HCT116 (cell line): Measurements from ENCODE around the gene CTNNA2. TPM values are rescaled to one million over a fixed set of nuclear protein-coding genes. Genes with fewer than 3 reads are reported as not detected.

Experiments
- ATAC-seq: fragments of 200-7000 bp; cut with Tn5 transposase; 2 replicates; pipeline ENCODE4 v1.9.1; 2020; ENCODE audit warnings: mild to moderate bottlenecking, moderate library complexity
- BruUV-seq: library from RNA; stranded (reverse); fragments of 400-500 nt; replicated peaks from 2 replicates; lab custom pipeline; 2021; lab: Mats Ljungman, UMichigan
- CTCF ChIA-PET: fragments of 300-600 bp; sonication (Branson Sonifier 250); formaldehyde crosslinking; loops from one replicate; lab custom pipeline; 2021; ENCODE audit warnings: antibody characterized with exemption; lab: Charles Lee
- POLR2A ChIA-PET: fragments of 300-600, 350-600 bp; sonication (Branson Sonifier 250); formaldehyde crosslinking; loops from one replicate; lab custom pipeline; 2021; ENCODE audit warnings: antibody characterized with exemption; lab: Charles Lee
- RAD21 ChIA-PET, 2 experiments: fragments of 300-600 bp; sonication (Branson Sonifier 250); formaldehyde crosslinking; loops; one replicate each; lab custom pipeline; 2023; ENCODE audit warnings: low total read pairs in 2 of 2; ENCODE audit not compliant: uncharacterized antibody in 2 of 2, unreplicated experiment in 2 of 2, low non-redundant PET in 1 of 2; lab: Charles Lee
- DNase-seq: peaks from one replicate; pipeline ENCODE4 v3.0.0-alpha.2; 2010; ENCODE audit warnings: low read depth, low spot score
- H2AFZ ChIP-seq: fragments of 200-600 bp; shearing (Covaris generic), sonication (generic); 2 replicates; pipeline ENCODE4 v1.6.1; 2017; ENCODE audit warnings: low read depth, mixed run types, mixed read lengths, antibody characterized with exemption, low read length; ENCODE audit not compliant: poor library complexity, severe bottlenecking
- H3K27ac ChIP-seq: 2 replicates; pipeline ENCODE4 v1.5.1; 2012; ENCODE audit warnings: low read depth, low read length
- H3K27me3 ChIP-seq: fragments of 200-600 bp; sonication (generic); 2 replicates; pipeline ENCODE4 v1.6.1; 2016; ENCODE audit warnings: mixed run types, low read length, mixed read lengths; ENCODE audit not compliant: insufficient read depth
- H3K36me3 ChIP-seq, 2 experiments: fragments of 200-500 bp in 1 of 2; fragments of 200-600 bp in 1 of 2; sonication (Bioruptor generic) in 1 of 2; sonication (generic) in 1 of 2; 2 replicates each; pipeline versions ENCODE4 v1.5.1 to v1.6.1; 2014 to 2016; ENCODE audit warnings: low read length in 2 of 2, inconsistent platforms in 1 of 2, mixed read lengths in 1 of 2, mixed run types in 1 of 2; ENCODE audit not compliant: insufficient read depth in 2 of 2, control insufficient read depth in 1 of 2
- H3K4me1 ChIP-seq, 2 experiments: fragments of 200-600 bp in 1 of 2; sonication (generic) in 1 of 2; 2 replicates each; pipeline versions ENCODE4 v1.5.1 to v1.6.1; 2012 to 2017; ENCODE audit warnings: low read length in 2 of 2, inconsistent platforms in 1 of 2, mild to moderate bottlenecking in 1 of 2, mixed read lengths in 1 of 2, mixed run types in 1 of 2, moderate library complexity in 1 of 2; ENCODE audit not compliant: insufficient read depth in 2 of 2, control insufficient read depth in 1 of 2
- H3K4me2 ChIP-seq: fragments of 200-600 bp; sonication (generic); 2 replicates; pipeline ENCODE4 v1.6.1; 2017; ENCODE audit warnings: mixed run types, low read length, mixed read lengths
- H3K4me3 ChIP-seq, 2 experiments: fragments of 200-600 bp in 1 of 2; sonication (generic) in 1 of 2; replicated peaks in 1 of 2; 2 replicates each; pipeline ENCODE4 v1.5.1; 2011 to 2016; ENCODE audit warnings: low read length in 2 of 2, control low read depth in 1 of 2, low read depth in 1 of 2, mild to moderate bottlenecking in 1 of 2, mixed read lengths in 1 of 2, mixed run types in 1 of 2
- H3K79me2 ChIP-seq: fragments of 200-600 bp; sonication (generic); 2 replicates; pipeline ENCODE4 v1.6.1; 2017; ENCODE audit warnings: mild to moderate bottlenecking, mixed run types, low read length, moderate library complexity, mixed read lengths; ENCODE audit not compliant: insufficient read depth
- H3K9ac ChIP-seq: fragments of 200-600 bp; sonication (generic); 2 replicates; pipeline ENCODE4 v1.6.1; 2016; ENCODE audit warnings: low read length, mixed read lengths
- H3K9me2 ChIP-seq: fragments of 200-600 bp; sonication (generic), shearing (Covaris generic); 2 replicates; pipeline ENCODE4 v1.6.1; 2017; ENCODE audit warnings: mixed run types, mild to moderate bottlenecking, moderate library complexity; ENCODE audit not compliant: insufficient read depth
- H3K9me3 ChIP-seq, 2 experiments: fragments of 200-500 bp in 1 of 2; fragments of 200-600 bp in 1 of 2; sonication (Bioruptor generic) in 1 of 2; sonication (generic) in 1 of 2; 2 replicates each; pipeline ENCODE4 v1.6.1; 2014 to 2017; ENCODE audit warnings: low read length in 2 of 2, mixed read lengths in 2 of 2, inconsistent platforms in 1 of 2, low read depth in 1 of 2, mild to moderate bottlenecking in 1 of 2, mixed run types in 1 of 2, moderate library complexity in 1 of 2; ENCODE audit not compliant: control insufficient read depth in 1 of 2, insufficient read depth in 1 of 2
- H4K20me1 ChIP-seq: fragments of 200-600 bp; sonication (generic), shearing (Covaris generic); 2 replicates; pipeline ENCODE4 v1.6.1; 2017; ENCODE audit warnings: mixed run types, mild to moderate bottlenecking, moderate library complexity; ENCODE audit not compliant: insufficient read depth
- ATF3 ChIP-seq: IDR thresholded peaks from 2 replicates; pipeline ENCODE4 v1.6.1; 2012
- CBX3 ChIP-seq: IDR thresholded peaks from 2 replicates; pipeline ENCODE4 v1.6.1; 2012; ENCODE audit warnings: low read depth
- FOSL1 ChIP-seq: IDR thresholded peaks from 2 replicates; pipeline ENCODE4 v1.6.1; 2012; ENCODE audit warnings: low read depth
- JUND ChIP-seq: IDR thresholded peaks from 2 replicates; pipeline ENCODE4 v1.6.1; 2012
- MAX ChIP-seq: IDR thresholded peaks from 2 replicates; pipeline ENCODE4 v1.6.1; 2012
- POLR2AphosphoS5 ChIP-seq: IDR thresholded peaks from 2 replicates; pipeline ENCODE4 v1.6.1; 2011; ENCODE audit warnings: mild to moderate bottlenecking, low read depth, low read length, moderate library complexity
- REST ChIP-seq: IDR thresholded peaks from 2 replicates; pipeline ENCODE4 v1.6.1; 2012; ENCODE audit warnings: low read depth
- SIN3A ChIP-seq: IDR thresholded peaks from 2 replicates; pipeline ENCODE4 v1.6.1; 2012; ENCODE audit warnings: low read depth
- SRF ChIP-seq: IDR thresholded peaks from 2 replicates; pipeline ENCODE4 v1.6.1; 2012; ENCODE audit warnings: low read depth
- YY1 ChIP-seq: IDR thresholded peaks from 2 replicates; pipeline ENCODE4 v1.6.1; 2011; ENCODE audit warnings: low read length, low read depth, moderate library complexity, mild to moderate bottlenecking; ENCODE audit not compliant: insufficient replicate concordance; ENCODE audit errors: extremely low read depth
- ZBTB33 ChIP-seq: IDR thresholded peaks from 2 replicates; pipeline ENCODE4 v1.6.1; 2011; ENCODE audit warnings: mild to moderate bottlenecking, low read length, moderate library complexity; ENCODE audit not compliant: insufficient replicate concordance; ENCODE audit errors: extremely low read depth
- intact Hi-C: fragments of 100-400 bp; cut with micrococcal nuclease; formaldehyde crosslinking; loops from 2 replicates; pipeline ENCODE4 v1.10.0; 2022
- total RNA-seq: library from RNA; stranded (reverse); gene quantifications from one replicate; pipeline ENCODE4 v1.2.1, GENCODE V29; 2021; ENCODE audit not compliant: unreplicated experiment

The CTNNA2 gene
- total RNA-seq, 1 experiment from 2014 or later = not detected

DNA sequence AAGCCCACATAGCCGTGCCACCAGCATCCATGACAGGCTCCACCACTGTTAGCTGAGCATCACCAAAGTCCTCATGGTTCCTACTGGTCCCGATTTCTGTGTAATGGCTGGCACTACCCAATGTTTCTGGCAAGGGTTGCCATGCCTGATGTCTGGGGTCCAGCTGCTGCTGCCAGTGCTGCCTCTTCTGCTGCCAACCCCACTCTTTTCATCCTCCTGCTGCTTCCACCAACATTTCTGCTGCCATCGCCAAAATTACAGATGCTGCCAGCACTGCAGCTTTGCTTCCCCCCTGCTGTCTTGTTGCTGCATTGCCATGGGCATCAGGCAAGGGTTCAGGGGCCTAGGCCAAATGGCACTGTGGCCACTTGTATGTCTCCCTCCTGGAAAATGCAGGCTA is 638.8 kb downstream of the CTNNA2 start:
- ATAC-seq (no peak), DNase-seq (no peak)
- no peaks in the 10 kb centered on the region for H3K79me2 ChIP-seq
- no peak overlapping the region for H3K4me3 ChIP-seq
- H3K36me3 ChIP-seq = no peaks in the 10 kb centered on the region
- RAD21 ChIA-PET = no interaction called here
- TF ChIP-seq ATF3 = no peak
- TF ChIP-seq YY1 = no peak
- no peak for TF ChIP-seq POLR2AphosphoS5
- TF ChIP-seq SRF = no peak
- TF ChIP-seq ZBTB33 = no peak
- TF ChIP-seq CBX3 = no peak
- no peak for TF ChIP-seq REST
- no peak for TF ChIP-seq JUND
- TF ChIP-seq MAX = no peak
- no peak for TF ChIP-seq SIN3A
- no peak for TF ChIP-seq FOSL1
- peaks cover 0 to 5% of the 10 kb centered on the region in 2 experiments; a peak in 2 of 4 replicates for H3K9me3 ChIP-seq
- H3K4me1 ChIP-seq = no peaks in the 10 kb centered on the region
- H3K4me2 ChIP-seq = no peak overlapping the region
- intact Hi-C loops = no loop called here
- no peaks in the 10 kb centered on the region for H3K27me3 ChIP-seq
- no peak overlapping the region for H3K9ac ChIP-seq
- no peak overlapping the region for H3K27ac ChIP-seq
- H2AFZ ChIP-seq = no peak overlapping the region
- H3K9me2 ChIP-seq = no peaks in the 10 kb centered on the region
- POLR2A ChIA-PET = no interaction called here
- no TSS peak for BruUV-seq
- CTCF ChIA-PET = no interaction called here
- no peaks in the 10 kb centered on the region for H4K20me1 ChIP-seq
